HG03571 (cell line): ENCODE results near the gene WDFY2.
A peak's percentile ranks its signal among the peaks of the same experiment; 100 is the strongest.

Source experiments
- ATAC-seq: cut with Tn5 transposase; IDR thresholded peaks from one replicate; pipeline ENCODE4 v1.9.1; 2021; ENCODE audit not compliant: unreplicated experiment

WDFY2 gene

GRCh38 chr13:51793570-51794271 lies 209.5 kb downstream of the WDFY2 start:
- peak; percentile 51 for ATAC-seq

DNA sequence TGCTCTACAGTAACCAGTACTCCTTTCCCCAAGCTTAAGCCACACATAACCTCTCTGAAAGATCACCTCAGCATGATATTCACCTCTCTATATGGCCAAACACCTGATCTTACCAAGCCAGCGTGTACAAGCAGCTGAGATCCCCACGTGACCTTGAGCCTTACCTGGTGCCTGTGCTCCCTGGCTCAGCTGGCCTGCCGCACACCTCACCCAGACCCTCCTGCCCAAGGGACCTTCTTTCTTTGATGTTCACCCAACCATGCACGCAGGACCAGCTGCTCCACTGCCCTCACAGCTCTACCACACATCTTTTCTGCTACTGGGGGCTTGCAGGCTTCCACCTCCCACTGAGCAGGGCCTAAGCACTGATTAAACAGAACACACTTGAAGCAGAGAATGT lies 210.7 kb downstream of the WDFY2 start:
- no peak for ATAC-seq

DNA sequence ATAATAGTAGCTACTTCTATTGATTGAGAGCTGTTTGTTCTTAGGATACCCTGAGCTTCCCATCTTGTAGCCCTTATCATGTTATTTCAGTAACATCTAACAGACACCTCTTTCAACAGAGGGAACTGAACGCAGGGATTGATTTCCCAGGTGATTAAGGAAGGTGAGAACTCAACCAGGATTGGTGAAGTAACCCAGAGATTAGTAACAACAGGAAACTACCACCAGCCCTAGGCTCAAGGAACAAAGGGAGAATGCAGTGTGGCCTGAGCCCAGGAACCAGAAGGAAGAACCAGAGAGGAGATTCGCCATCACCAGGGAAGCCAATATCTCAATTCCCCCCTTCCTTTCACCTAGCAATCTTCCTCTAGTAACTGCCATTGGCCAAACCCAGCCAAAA lies 211.2 kb downstream of the WDFY2 start:
- ATAC-seq = no peak

DNA sequence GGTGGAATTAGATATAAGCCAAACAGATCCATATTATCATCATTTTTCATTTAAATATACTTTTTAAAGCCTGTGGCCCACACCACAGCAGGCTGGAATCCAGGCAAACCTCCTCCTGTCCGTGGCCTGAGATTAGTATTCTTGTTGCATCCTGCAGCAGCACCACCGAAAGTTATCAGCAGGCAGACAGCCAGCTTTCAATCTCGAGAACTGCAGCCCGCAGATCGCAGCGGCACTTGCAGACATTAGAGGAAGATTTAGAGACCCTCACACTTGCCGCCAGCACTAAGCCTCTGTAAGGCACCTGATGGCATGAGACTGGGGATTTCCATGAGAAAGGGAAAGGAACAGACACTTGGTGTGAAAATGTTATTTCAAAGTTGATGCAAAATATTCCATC lies 212.3 kb downstream of the WDFY2 start:
- no peak for ATAC-seq

- ATAC-seq = peak; percentile 52
These were observed 213.6 kb downstream of the WDFY2 start for GRCh38 chr13:51797664-51798488.

- ATAC-seq = no peak
These were observed 215.0 kb downstream of the WDFY2 start for GRCh38 chr13:51799261-51799660.

- ATAC-seq = no peak
These were observed 216.2 kb downstream of the WDFY2 start for GRCh38 chr13:51800486-51800885.

GRCh38 chr13:51801631-51802099 lies 217.4 kb downstream of the WDFY2 start:
- no peak for ATAC-seq

- ATAC-seq = no peak
These were observed 218.6 kb downstream of the WDFY2 start for GRCh38 chr13:51802631-51803418.

- ATAC-seq = peak; percentile 85
These were observed 219.4 kb downstream of the WDFY2 start, which contains the start of gene DHRS12 for GRCh38 chr13:51803422-51804294. Gene DHRS12, minus strand, starts transcription at chr13:51804163. Its CDS starts 4,504 bp downstream, at chr13:51799659.

GRCh38 chr13:51804295-51805172 lies 220.3 kb downstream of the WDFY2 start:
- no peak for ATAC-seq

- ATAC-seq = no peak
These were observed 221.1 kb downstream of the WDFY2 start for GRCh38 chr13:51805313-51805712.

GRCh38 chr13:51805925-51806324 lies 221.7 kb downstream of the WDFY2 start:
- ATAC-seq = no peak

GRCh38 chr13:51806566-51806965 lies 222.3 kb downstream of the WDFY2 start:
- ATAC-seq = no peak

DNA sequence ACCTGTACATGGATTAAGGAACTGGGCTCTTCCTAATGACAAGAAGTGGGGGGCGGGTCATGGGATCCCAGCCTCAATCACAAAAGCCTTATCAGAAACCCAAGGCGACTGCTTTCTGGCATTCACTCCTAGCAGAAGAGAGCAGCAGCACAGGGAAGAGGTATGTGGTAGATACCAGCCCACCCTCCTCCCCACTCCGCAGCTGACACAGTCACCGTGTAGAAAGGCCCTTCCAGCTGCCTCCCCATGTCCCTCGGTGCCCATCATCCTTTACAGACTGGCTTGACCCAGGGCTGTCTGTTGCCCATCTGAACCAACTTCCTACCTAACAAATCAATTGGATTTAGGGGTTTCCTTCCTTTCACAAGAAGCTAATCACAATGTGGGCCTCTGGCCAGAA lies 222.8 kb downstream of the WDFY2 start:
- no peak for ATAC-seq

GRCh38 chr13:51808811-51809210 lies 224.5 kb downstream of the WDFY2 start:
- ATAC-seq = no peak

DNA sequence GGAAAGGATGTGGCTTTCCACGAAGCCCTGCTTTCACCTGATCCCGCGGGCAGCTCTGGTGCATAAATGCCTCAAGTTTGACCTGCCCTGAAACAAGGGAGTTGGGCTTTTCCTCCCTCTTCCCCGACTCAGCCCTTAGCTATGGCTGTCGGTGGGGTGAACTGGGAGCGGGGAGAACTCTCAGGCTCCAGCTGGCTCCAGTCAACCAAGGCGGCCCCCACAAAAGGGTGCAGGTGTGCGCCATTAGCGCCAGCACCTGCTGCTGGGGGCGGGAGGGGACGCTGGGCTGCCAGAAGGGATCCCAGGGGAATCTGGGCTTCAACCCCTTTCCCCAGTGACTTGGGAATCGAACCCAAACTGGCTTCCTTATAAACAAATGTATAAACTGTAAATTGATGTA lies 226.8 kb downstream of the WDFY2 start:
- ATAC-seq = no peak

DNA sequence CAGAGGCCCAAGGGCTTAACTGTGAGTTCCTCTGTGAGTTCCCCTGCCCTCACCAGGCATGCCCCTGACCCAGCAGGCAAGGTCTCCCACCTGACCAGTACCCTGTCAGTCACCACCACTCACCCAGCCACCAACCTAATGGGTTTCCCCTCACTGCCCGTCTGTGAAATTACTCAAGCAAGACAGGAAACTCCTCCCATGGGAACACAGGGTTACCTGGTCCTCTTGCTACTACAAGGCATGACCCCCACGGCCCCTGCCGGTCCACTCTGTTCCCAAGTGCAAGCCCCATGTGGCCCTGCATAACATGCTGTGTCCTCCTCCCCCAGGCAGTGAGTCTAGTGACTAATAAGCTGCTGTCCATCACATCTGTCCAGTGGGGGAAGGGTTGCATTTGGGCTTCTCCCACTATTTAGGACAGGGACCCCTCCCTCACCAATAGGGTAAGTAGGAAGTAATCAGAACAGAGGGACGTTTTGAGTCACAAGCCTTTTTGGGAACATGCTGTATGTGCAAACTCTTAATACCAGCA lies 227.7 kb downstream of the WDFY2 start:
- ATAC-seq = no peak

DNA sequence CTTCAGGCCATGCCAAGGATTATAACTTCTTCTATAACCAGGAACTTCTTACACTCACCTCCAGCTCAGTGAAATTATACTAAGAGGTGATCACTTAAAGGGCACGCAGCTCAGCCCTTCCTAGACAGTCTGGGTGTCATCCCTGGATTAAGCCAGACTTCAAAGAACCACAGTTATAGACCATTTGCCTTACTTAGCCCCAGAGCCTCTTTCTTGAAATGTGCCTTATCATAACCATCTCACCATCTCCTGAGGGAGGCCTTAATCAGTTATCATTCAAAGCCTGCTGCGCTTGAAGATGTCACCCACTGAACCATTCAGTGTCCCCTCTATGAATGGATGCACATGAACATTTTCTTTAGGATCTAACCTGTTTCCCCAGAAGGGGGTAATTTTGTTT lies 229.8 kb downstream of the WDFY2 start:
- ATAC-seq = no peak
